GM12878 (cell line): ENCODE data around the gene RAPGEF1. TPM values are rescaled to one million over a fixed set of nuclear protein-coding genes. Genes with fewer than 3 reads are reported as not detected.

Source experiments
- ATAC-seq: fragments of 200-7000 bp; cut with Tn5 transposase; 3 replicates; pipeline ENCODE4 v1.9.1; 2020; ENCODE audit warnings: mild to moderate bottlenecking, moderate library complexity
- BruUV-seq: library from RNA; stranded (reverse); fragments of 400-500 nt; replicated peaks from 2 replicates; lab custom pipeline; 2021; lab: Mats Ljungman, UMichigan
- CTCF ChIA-PET: fragments of 300-600 bp; sonication (Branson Sonifier 250); formaldehyde crosslinking; extraction: SDS; loops from one replicate; lab custom pipeline; 2021; ENCODE audit warnings: inconsistent platforms; lab: Yijun Ruan, JAX
- POLR2A ChIA-PET: fragments of 350-600 bp; formaldehyde crosslinking; extraction: SDS; loops from one replicate; lab custom pipeline; 2021; ENCODE audit warnings: inconsistent platforms; lab: Charles Lee
- RAD21 ChIA-PET: fragments of 300-600 bp; sonication (Branson Sonifier 250); formaldehyde crosslinking; loops from one replicate; lab custom pipeline; 2023; ENCODE audit warnings: antibody characterized with exemption; ENCODE audit not compliant: unreplicated experiment; lab: Charles Lee
- SMC1A ChIA-PET: fragments of 300-600 bp; sonication (Branson Sonifier 250); formaldehyde crosslinking; loops from one replicate; lab custom pipeline; 2023; ENCODE audit not compliant: unreplicated experiment, uncharacterized antibody; lab: Charles Lee
- DNase-seq: peaks from one replicate; pipeline ENCODE4 v3.0.0-alpha.2; 2011; ENCODE audit warnings: low read depth, low spot score
- FAIRE-seq: peaks from 3 replicates; lab custom pipeline; 2011; peaks lifted over from hg19 to GRCh38; lab: Jason Lieb, UNC
- H2AFZ ChIP-seq: 2 replicates; pipeline ENCODE4 v1.6.0; 2011; ENCODE audit warnings: low read depth, low read length, control low read depth; ENCODE audit not compliant: control insufficient read depth
- H3K27ac ChIP-seq: 2 replicates; pipeline ENCODE4 v1.5.1; 2011; ENCODE audit warnings: control low read depth; ENCODE audit not compliant: control insufficient read depth, insufficient read depth
- H3K27me3 ChIP-seq, 2 experiments: replicated peaks in 1 of 2; 2 replicates each; pipeline versions ENCODE4 v1.6.0 to v1.6.1; 2011; ENCODE audit warnings: low read length in 1 of 2; ENCODE audit not compliant: control insufficient read depth in 2 of 2, insufficient read depth in 2 of 2
- H3K36me3 ChIP-seq, 2 experiments: 2 replicates each; pipeline ENCODE4 v1.5.1; 2011; ENCODE audit warnings: low read length in 1 of 2; ENCODE audit not compliant: control insufficient read depth in 2 of 2, insufficient read depth in 2 of 2
- H3K4me1 ChIP-seq: 2 replicates; pipeline ENCODE4 v1.6.1; 2011; ENCODE audit warnings: mild to moderate bottlenecking, low read length, moderate library complexity, mixed read lengths; ENCODE audit not compliant: control insufficient read depth, insufficient read depth
- H3K4me2 ChIP-seq: 2 replicates; pipeline ENCODE4 v1.6.0; 2011; ENCODE audit warnings: control low read depth; ENCODE audit not compliant: control insufficient read depth, insufficient read depth
- H3K4me3 ChIP-seq: fragments of 200-600 bp; sonication (generic); 2 replicates; pipeline ENCODE4 v1.5.1; 2016
- H3K79me2 ChIP-seq: 2 replicates; pipeline ENCODE4 v1.6.0; 2011; ENCODE audit warnings: low read length; ENCODE audit not compliant: control insufficient read depth, insufficient read depth
- H3K9ac ChIP-seq: 2 replicates; pipeline ENCODE4 v1.8.0; 2011; ENCODE audit warnings: low read length, control low read depth, mixed read lengths; ENCODE audit not compliant: control insufficient read depth, insufficient read depth
- H3K9me3 ChIP-seq: replicated peaks from 3 replicates; pipeline ENCODE4 v1.5.1; 2011; ENCODE audit warnings: mild to moderate bottlenecking, low read length; ENCODE audit not compliant: control insufficient read depth, insufficient read depth
- H4K20me1 ChIP-seq: 2 replicates; pipeline ENCODE4 v1.6.0; 2011; ENCODE audit not compliant: control insufficient read depth, insufficient read depth
- LARP7 ChIP-seq: fragments of 450-650 bp; IDR thresholded peaks from 2 replicates; pipeline ENCODE4 v1.6.1; 2017; ENCODE audit warnings: mild to moderate bottlenecking
- SRF ChIP-seq, 2 experiments: IDR thresholded peaks; 2 replicates each; pipeline ENCODE4 v1.6.1; 2011; ENCODE audit warnings: low read depth in 2 of 2, low read length in 2 of 2, mild to moderate bottlenecking in 1 of 2, moderate library complexity in 1 of 2
- ZBTB11 ChIP-seq: fragments of 450-650 bp; formaldehyde crosslinking; IDR thresholded peaks from 2 replicates; pipeline ENCODE4 v1.5.0; 2022; ENCODE audit warnings: mild to moderate bottlenecking, missing genetic modification characterization
- WGBS: methylation state at CpG from one replicate; pipeline ENCODE4 v1.1.6; 2016; ENCODE audit warnings: low lambda C conversion rate; ENCODE audit not compliant: insufficient replicate concordance, insufficient coverage; ENCODE audit errors: missing lambda C conversion rate; 5-methylcytosine and 5-hydroxymethylcytosine counted together
- in situ Hi-C: fragments of 300-500 bp; cut with MboI; formaldehyde crosslinking; loops from 9 replicates; pipeline ENCODE4 v1.14.3; 2018; ENCODE audit warnings: mixed read lengths
- intact Hi-C: fragments of 100-400 bp; cut with micrococcal nuclease; formaldehyde crosslinking; loops from one replicate; pipeline ENCODE4 v1.14.2; 2022; ENCODE audit not compliant: unreplicated experiment
- polyA plus RNA-seq, 11 experiments: library from polyadenylated mRNA; depleted of rRNA in 4 of 11; unstranded in 6 of 11; stranded (reverse) in 5 of 11; fragments of >200 nt; fragmentation: Nextera tagmentation in 4 of 11; fragmentation: Illumina TruSeq in 1 of 11; extraction: Ambion mirVana in 4 of 11; extraction: Trizol in 1 of 11; gene quantifications; 1 replicate in 1 of 11; 2 replicates in 10 of 11; pipeline versions ENCODE4 v1.2.1 to v1.2.3, GENCODE V29; 2011 to 2016; ENCODE audit warnings: inconsistent platforms in 2 of 11, missing spikeins in 2 of 11, low read depth in 1 of 11
- total RNA-seq, 4 experiments: library from RNA; depleted of rRNA in 3 of 4; stranded (reverse); fragments of >200 nt in 3 of 4; fragmentation: Illumina TruSeq in 1 of 4; extraction: Trizol in 1 of 4; gene quantifications; 2 replicates each; pipeline versions ENCODE4 v1.2.1 to v1.2.3, GENCODE V29; 2013 to 2021

RAPGEF1 gene
- total and polyA plus RNA-seq, 10 of the 15 experiments (the other 5 are each of a cell fraction or from before 2014, with no cell fraction given) = 0.42 to 113 (median 45.9) TPM

GRCh38 chr9:131554087-131554842 lies 185.6 kb downstream of the RAPGEF1 start:
- no peaks in the 10 kb centered on the region; the same call in 2 of the 3 replicates for H3K9me3 ChIP-seq
- BruUV-seq = no TSS peak
- RAD21 ChIA-PET = no interaction called here
- SMC1A ChIA-PET = interaction anchor here (1.0 kb wide), 1 partner anchor 9 kb away, joined by 3 read pairs; the partner anchor contains the start of gene PRRT1B
- H3K79me2 ChIP-seq = no peaks in the 10 kb centered on the region
- intact Hi-C loops (no loop called here), in situ Hi-C loops (no loop called here)
- no peak for DNase-seq
- H3K4me3 ChIP-seq = no peak overlapping the region
- H3K36me3 ChIP-seq = no peaks in the 10 kb centered on the region
- 55% methylated on average over 6 of the region's 60 CpGs for WGBS
- H2AFZ ChIP-seq = no peak overlapping the region
- H3K4me2 ChIP-seq = no peak overlapping the region
- CTCF ChIA-PET = interaction anchor here (1.0 kb wide), 1 partner anchor 209 kb away, joined by 3 read pairs; no protein-coding TSS in a partner anchor
- POLR2A ChIA-PET = interaction anchor here (0.6 kb wide), 1 partner anchor 1298 kb away, joined by 4 read pairs; no protein-coding TSS in a partner anchor
- no peak overlapping the region for H3K27ac ChIP-seq
- FAIRE-seq = no peak
- TF ChIP-seq ZBTB11 (CRISPR knock-in tag) (no peak), SRF (IDR thresholded peaks at IDR 0.05; ENCODE audit: low read depth in 2 of 2, low read length in 2 of 2) (no peak), LARP7 (no peak)
- no peak overlapping the region for H3K9ac ChIP-seq
- no peak for ATAC-seq
- no peaks in the 10 kb centered on the region for H3K4me1 ChIP-seq
- no peaks in the 10 kb centered on the region for H4K20me1 ChIP-seq
- H3K27me3 ChIP-seq = no peaks in the 10 kb centered on the region
